ENCODE data around the gene XRCC4. TPM values are rescaled to one million over a fixed set of nuclear protein-coding genes. Genes with fewer than 3 reads are reported as not detected.

Gene XRCC4
- polyA plus RNA-seq, 1 of the 3 experiments (the other 2 are of a cell fraction), result 1.8 TPM

- WGBS (ENCODE audit: low lambda C conversion rate), result 100% methylated on average over 4 of the region's 4 CpGs
- CTCF ChIA-PET, result no interaction called here
Measured at GRCh38 chr5:83147593-83147992, 70.2 kb downstream of the XRCC4 start.

GRCh38 chr5:83148370-83148769 lies 71.0 kb downstream of the XRCC4 start:
- ChIA-PET CTCF (interaction anchor here (0.9 to 1.1 kb wide), 2 partner anchors 25 to 29 kb away, joined by 3 read pairs; no protein-coding TSS in a partner anchor), POLR2A (no interaction called here)
- 94% methylated on average over 3 of the region's 3 CpGs for WGBS (ENCODE audit: low lambda C conversion rate)
- Histone ChIP-seq H3K79me2 (ENCODE audit: insufficient read depth) (no peaks in the 10 kb centered on the region), H3F3A (replicated peaks; ENCODE audit: insufficient read depth) (peaks cover 4% of the 10 kb centered on the region), H3K36me3 (replicated peaks in 1 of 2; ENCODE audit: control insufficient read depth in 1 of 2, insufficient read depth in 2 of 2, low read length in 1 of 2) (no peaks in the 10 kb centered on the region), H3K4me2 (no peak overlapping the region), H3K9ac (no peak overlapping the region), H3K27me3 (ENCODE audit: insufficient read depth) (no peaks in the 10 kb centered on the region), H3K9me3 (no peaks in the 10 kb centered on the region), H4K20me1 (ENCODE audit: insufficient read depth) (no peaks in the 10 kb centered on the region), H3K4me3 (ENCODE audit: low read depth in 2 of 2, low read length in 1 of 2) (no peak overlapping the region), H3K4me1 (ENCODE audit: control insufficient read depth in 1 of 2, insufficient read depth in 2 of 2, low read depth in 1 of 2, low read length in 1 of 2) (no peaks in the 10 kb centered on the region; a peak in 1 of 4 replicates), H3K9me2 (no peaks in the 10 kb centered on the region), H3K27ac (ENCODE audit: low read depth in 2 of 2, low read length in 1 of 2) (no peak overlapping the region), H2AFZ (ENCODE audit: low read depth) (no peak overlapping the region)
- no peak for DNase-seq
- TF ChIP-seq RFX5 (IDR thresholded peaks at IDR 0.05; ENCODE audit: low read length) (no peak), USF2 (IDR thresholded peaks at IDR 0.05; ENCODE audit: borderline replicate concordance, low read depth, low read length) (no peak)

More at GRCh38 chr5:83147593-83147992, 70.2 kb downstream of the XRCC4 start:
- H3K27me3 ChIP-seq (ENCODE audit: insufficient read depth), result no peaks in the 10 kb centered on the region
- no peak overlapping the region for H2AFZ ChIP-seq (ENCODE audit: low read depth)
- no peak for DNase-seq
- H3K4me2 ChIP-seq, result no peak overlapping the region
- no peaks in the 10 kb centered on the region for H4K20me1 ChIP-seq (ENCODE audit: insufficient read depth)
- H3K4me3 ChIP-seq (ENCODE audit: low read depth in 2 of 2, low read length in 1 of 2), result no peak overlapping the region
- H3K36me3 ChIP-seq (replicated peaks in 1 of 2; ENCODE audit: control insufficient read depth in 1 of 2, insufficient read depth in 2 of 2, low read length in 1 of 2), result no peaks in the 10 kb centered on the region
- no peaks in the 10 kb centered on the region; a peak in 1 of 4 replicates for H3K4me1 ChIP-seq (ENCODE audit: control insufficient read depth in 1 of 2, insufficient read depth in 2 of 2, low read depth in 1 of 2, low read length in 1 of 2)
- no peak overlapping the region for H3K9ac ChIP-seq
- no peaks in the 10 kb centered on the region for H3K9me3 ChIP-seq
- POLR2A ChIA-PET, result no interaction called here
- TF ChIP-seq CHD2 (IDR thresholded peaks at IDR 0.05; ENCODE audit: low read length, partially characterized antibody) (no peak), MXI1 (IDR thresholded peaks at IDR 0.05; ENCODE audit: low read depth, low read length) (no peak)
- no peaks in the 10 kb centered on the region for H3K79me2 ChIP-seq (ENCODE audit: insufficient read depth)
- H3F3A ChIP-seq (replicated peaks; ENCODE audit: insufficient read depth), result peaks cover 4% of the 10 kb centered on the region
- no peaks in the 10 kb centered on the region for H3K9me2 ChIP-seq
- H3K27ac ChIP-seq (ENCODE audit: low read depth in 2 of 2, low read length in 1 of 2), result no peak overlapping the region

GRCh38 chr5:83149671-83150070 lies 72.3 kb downstream of the XRCC4 start:
- Histone ChIP-seq H3K27me3 (ENCODE audit: insufficient read depth) (no peaks in the 10 kb centered on the region), H3K79me2 (ENCODE audit: insufficient read depth) (no peaks in the 10 kb centered on the region), H3K9me2 (no peaks in the 10 kb centered on the region), H3K4me2 (no peak overlapping the region), H3K4me3 (ENCODE audit: low read depth in 2 of 2, low read length in 1 of 2) (no peak overlapping the region), H3K4me1 (ENCODE audit: control insufficient read depth in 1 of 2, insufficient read depth in 2 of 2, low read depth in 1 of 2, low read length in 1 of 2) (no peaks in the 10 kb centered on the region; a peak in 1 of 4 replicates), H4K20me1 (ENCODE audit: insufficient read depth) (no peaks in the 10 kb centered on the region), H3K27ac (ENCODE audit: low read depth in 2 of 2, low read length in 1 of 2) (no peak overlapping the region), H2AFZ (ENCODE audit: low read depth) (no peak overlapping the region), H3F3A (replicated peaks; ENCODE audit: insufficient read depth) (peaks cover 4% of the 10 kb centered on the region), H3K36me3 (replicated peaks in 1 of 2; ENCODE audit: control insufficient read depth in 1 of 2, insufficient read depth in 2 of 2, low read length in 1 of 2) (no peaks in the 10 kb centered on the region), H3K9me3 (no peaks in the 10 kb centered on the region), H3K9ac (no peak overlapping the region)
- no peak for TF ChIP-seq REST (IDR thresholded peaks at IDR 0.05; ENCODE audit: low read depth, low read length)
- TF ChIP-seq SMC3 (IDR thresholded peaks at IDR 0.05; ENCODE audit: low read depth, low read length), result no peak
- TF ChIP-seq ELF1 (IDR thresholded peaks at IDR 0.05), result no peak
- TF ChIP-seq FOSL2 (IDR thresholded peaks at IDR 0.05; ENCODE audit: borderline replicate concordance, low read depth), result no peak
- no peak for TF ChIP-seq RCOR1 (IDR thresholded peaks at IDR 0.05; ENCODE audit: low read length)
- no peak for TF ChIP-seq RXRA (IDR thresholded peaks at IDR 0.05; ENCODE audit: borderline replicate concordance, low read depth)
- TF ChIP-seq MXI1 (IDR thresholded peaks at IDR 0.05; ENCODE audit: low read depth, low read length), result no peak
- TF ChIP-seq CHD2 (IDR thresholded peaks at IDR 0.05; ENCODE audit: low read length, partially characterized antibody), result no peak
- TF ChIP-seq NFIC (IDR thresholded peaks at IDR 0.05; ENCODE audit: borderline replicate concordance), result no peak
- TF ChIP-seq TEAD4 (IDR thresholded peaks at IDR 0.05; ENCODE audit: borderline replicate concordance, insufficient read depth), result no peak
- TF ChIP-seq TCF12 (IDR thresholded peaks at IDR 0.05), result no peak
- CTCF ChIA-PET, result interaction anchor here (1.6 kb wide), 1 partner anchor 322 kb away, joined by 3 read pairs; the partner anchor contains the start of gene VCAN
- no peak for DNase-seq
- POLR2A ChIA-PET, result no interaction called here
